H9 (cell line): ENCODE results near the gene CYBRD1. TPM values are rescaled to one million over a fixed set of nuclear protein-coding genes. Genes with fewer than 3 reads are reported as not detected.

Experiments used
- DNase-seq: peaks from one replicate; pipeline ENCODE4 v3.0.0-alpha.2; 2017
- H2AFZ ChIP-seq: one replicate; pipeline ENCODE4 v1.6.1; 2013; ENCODE audit warnings: mild to moderate bottlenecking, low read length, control low read depth, moderate library complexity
- H2AK5ac ChIP-seq: 2 replicates; pipeline ENCODE4 v1.6.1; 2013; ENCODE audit warnings: low read length, control low read depth, mixed read lengths; ENCODE audit not compliant: insufficient read length
- H2BK120ac ChIP-seq: one replicate; pipeline ENCODE4 v1.6.1; 2013; ENCODE audit warnings: low read depth, mild to moderate bottlenecking, low read length, control low read depth, inconsistent platforms; ENCODE audit not compliant: poor library complexity, severe bottlenecking
- H2BK12ac ChIP-seq: 2 replicates; pipeline ENCODE4 v1.6.1; 2013; ENCODE audit warnings: low read length, control low read depth, mixed read lengths, low read depth; ENCODE audit not compliant: insufficient read length
- H2BK15ac ChIP-seq: 2 replicates; pipeline ENCODE4 v1.6.1; 2013; ENCODE audit warnings: low read depth, low read length, control low read depth
- H2BK20ac ChIP-seq: one replicate; pipeline ENCODE4 v1.6.1; 2013; ENCODE audit warnings: low read depth, mild to moderate bottlenecking, low read length, control low read depth, inconsistent platforms; ENCODE audit not compliant: poor library complexity, severe bottlenecking
- H2BK5ac ChIP-seq: 2 replicates; pipeline ENCODE4 v1.6.1; 2013; ENCODE audit warnings: low read length, control low read depth, mixed read lengths; ENCODE audit not compliant: insufficient read length
- H3K14ac ChIP-seq: 2 replicates; pipeline ENCODE4 v1.6.1; 2013; ENCODE audit warnings: low read length, control low read depth; ENCODE audit not compliant: insufficient read depth
- H3K18ac ChIP-seq: 2 replicates; pipeline ENCODE4 v1.6.1; 2013; ENCODE audit warnings: low read depth, mild to moderate bottlenecking, mixed read lengths, low read length, control low read depth; ENCODE audit not compliant: insufficient read length
- H3K23ac ChIP-seq: 2 replicates; pipeline ENCODE4 v1.6.1; 2013; ENCODE audit warnings: low read length, control low read depth, mixed read lengths, low read depth; ENCODE audit not compliant: insufficient read length
- H3K23me2 ChIP-seq: 2 replicates; pipeline ENCODE4 v1.6.1; 2013; ENCODE audit warnings: low read depth, mild to moderate bottlenecking, mixed read lengths, low read length, control low read depth; ENCODE audit not compliant: insufficient read length, poor library complexity, severe bottlenecking
- H3K27ac ChIP-seq: 2 replicates; pipeline ENCODE4 v1.5.1; 2013; ENCODE audit warnings: low read length, control low read depth, mixed read lengths, low read depth; ENCODE audit not compliant: insufficient read length
- H3K27me3 ChIP-seq: 2 replicates; pipeline ENCODE4 v1.6.1; 2013; ENCODE audit warnings: low read length, control low read depth, inconsistent platforms; ENCODE audit not compliant: insufficient read depth
- H3K4ac ChIP-seq: 2 replicates; pipeline ENCODE4 v1.6.1; 2013; ENCODE audit warnings: low read depth, mild to moderate bottlenecking, control low read depth, inconsistent platforms, low read length, moderate library complexity
- H3K4me1 ChIP-seq: 2 replicates; pipeline ENCODE4 v1.6.1; 2013; ENCODE audit warnings: low read length, control low read depth, inconsistent platforms; ENCODE audit not compliant: insufficient read depth
- H3K4me2 ChIP-seq: 2 replicates; pipeline ENCODE4 v1.6.1; 2013; ENCODE audit warnings: low read length, control low read depth, mixed read lengths; ENCODE audit not compliant: insufficient read length, insufficient read depth
- H3K56ac ChIP-seq: 2 replicates; pipeline ENCODE4 v1.6.1; 2013; ENCODE audit warnings: low read depth, mild to moderate bottlenecking, mixed read lengths, low read length, control low read depth; ENCODE audit not compliant: insufficient read length
- H3K79me1 ChIP-seq: 2 replicates; pipeline ENCODE4 v1.6.1; 2013; ENCODE audit warnings: low read depth, mild to moderate bottlenecking, moderate library complexity, low read length, control low read depth, inconsistent platforms; ENCODE audit not compliant: insufficient read depth, poor library complexity, severe bottlenecking
- H3K79me2 ChIP-seq: 2 replicates; pipeline ENCODE4 v1.6.1; 2013; ENCODE audit warnings: low read length, control low read depth, inconsistent platforms; ENCODE audit not compliant: insufficient read depth
- H3K9ac ChIP-seq: 2 replicates; pipeline ENCODE4 v1.6.1; 2013; ENCODE audit warnings: low read length, control low read depth, mixed read lengths; ENCODE audit not compliant: insufficient read length; ENCODE audit errors: extremely low read depth
- H3K9me3 ChIP-seq: one replicate; pipeline ENCODE4 v1.6.1; 2013; ENCODE audit warnings: low read depth, low read length, inconsistent platforms; ENCODE audit not compliant: control insufficient read depth
- H3T11ph ChIP-seq: one replicate; pipeline ENCODE4 v1.6.1; 2013; ENCODE audit warnings: mild to moderate bottlenecking, low read length, control low read depth, inconsistent platforms
- H4K20me1 ChIP-seq: one replicate; pipeline ENCODE4 v1.6.1; 2013; ENCODE audit not compliant: control insufficient read depth, insufficient read length, insufficient read depth
- H4K5ac ChIP-seq: 2 replicates; pipeline ENCODE4 v1.6.1; 2013; ENCODE audit warnings: low read depth, mild to moderate bottlenecking, mixed read lengths, low read length, control low read depth; ENCODE audit not compliant: insufficient read length
- H4K8ac ChIP-seq: replicated peaks from 2 replicates; pipeline ENCODE4 v1.6.1; 2013; ENCODE audit warnings: low read length, control low read depth, mixed read lengths, low read depth; ENCODE audit not compliant: insufficient read length
- H4K91ac ChIP-seq: 2 replicates; pipeline ENCODE4 v1.6.1; 2013; ENCODE audit warnings: low read depth, mild to moderate bottlenecking, moderate library complexity, mixed read lengths, low read length, control low read depth; ENCODE audit not compliant: insufficient read length
- H3K27ac Mint-ChIP-seq, 3 experiments: 2 replicates in 2 of 3; 3 replicates in 1 of 3; pipeline ENCODE4 v1.8.0; 2020 to 2021; ENCODE audit warnings: mixed read lengths in 3 of 3, mild to moderate bottlenecking in 1 of 3, moderate library complexity in 1 of 3
- H3K27me3 Mint-ChIP-seq: 2 replicates; pipeline ENCODE4 v1.8.0; 2021; ENCODE audit warnings: low read depth, mild to moderate bottlenecking, moderate library complexity, mixed read lengths
- H3K36me3 Mint-ChIP-seq, 3 experiments: 2 replicates in 2 of 3; 3 replicates in 1 of 3; pipeline ENCODE4 v1.8.0; 2020 to 2021; ENCODE audit warnings: low read depth in 3 of 3, mixed read lengths in 3 of 3; ENCODE audit not compliant: insufficient read depth in 1 of 3
- H3K4me1 Mint-ChIP-seq, 2 experiments: 2 replicates each; pipeline ENCODE4 v1.8.0; 2020; ENCODE audit warnings: mixed read lengths in 2 of 2
- H3K4me3 Mint-ChIP-seq, 2 experiments: 2 replicates in 1 of 2; 3 replicates in 1 of 2; pipeline ENCODE4 v1.8.0; 2020 to 2021; ENCODE audit warnings: mild to moderate bottlenecking in 2 of 2, mixed read lengths in 2 of 2, moderate library complexity in 1 of 2
- H3K9me3 Mint-ChIP-seq, 2 experiments: 2 replicates in 1 of 2; 3 replicates in 1 of 2; pipeline ENCODE4 v1.8.0; 2020; ENCODE audit warnings: mild to moderate bottlenecking in 2 of 2, mixed read lengths in 2 of 2, moderate library complexity in 1 of 2
- WGBS: extraction: QIAGEN DNeasy Blood & Tissue Kit; methylation state at CpG from one replicate; pipeline ENCODE4 v1.1.7; 2013; ENCODE audit warnings: missing lambda C conversion rate, low lambda C conversion rate, mixed read lengths; ENCODE audit not compliant: insufficient read length; ENCODE audit errors: extremely low coverage; 5-methylcytosine and 5-hydroxymethylcytosine counted together
- total RNA-seq: library from RNA; stranded (reverse); gene quantifications from 2 replicates; pipeline ENCODE4 v1.2.1, GENCODE V29; 2021
- TF ChIP-seq, protein P1 (sequence below): fragments of 200-600 bp; sonication (generic); conservative IDR thresholded peaks from 3 replicates; pipeline ENCODE4 v1.8.0; 2021; ENCODE audit warnings: antibody characterized with exemption, mild to moderate bottlenecking

Gene CYBRD1
- total RNA-seq, 1 experiment from 2014 or later: 3.6 TPM

GRCh38 chr2:171475979-171476378, 46.3 kb upstream of the CYBRD1 start:
- no peak overlapping the region for H3K27ac ChIP-seq
- no peaks in the 10 kb centered on the region for H4K20me1 ChIP-seq
- H2BK120ac ChIP-seq: no peak overlapping the region
- WGBS: no CpG with 5 or more reads among the region's 1 CpG
- peaks cover 0 to 2% of the 10 kb centered on the region in 2 experiments; a peak in 1 of 4 replicates for H3K4me1 Mint-ChIP-seq
- no peak for DNase-seq
- H3K27me3 ChIP-seq: no peaks in the 10 kb centered on the region
- H4K8ac ChIP-seq: no peak overlapping the region
- H2AFZ ChIP-seq: no peak overlapping the region
- H3K36me3 Mint-ChIP-seq: peaks cover 5 to 42% (median 33%) of the 10 kb centered on the region in 3 experiments; a peak in 6 of 7 replicates
- H3K23me2 ChIP-seq: no peaks in the 10 kb centered on the region
- H3K79me2 ChIP-seq: no peaks in the 10 kb centered on the region
- H2BK12ac ChIP-seq: no peak overlapping the region
- H3K4me2 ChIP-seq: no peak overlapping the region
- no peak overlapping the region for H4K91ac ChIP-seq
- no peak overlapping the region for H3K4me3 Mint-ChIP-seq
- no peak overlapping the region for H2BK20ac ChIP-seq
- no peak overlapping the region for H2AK5ac ChIP-seq
- no peak overlapping the region for H2BK5ac ChIP-seq
- H4K5ac ChIP-seq: no peak overlapping the region
- no peak overlapping the region for H3K18ac ChIP-seq
- H3K56ac ChIP-seq: no peak overlapping the region
- H3K4me1 ChIP-seq: no peaks in the 10 kb centered on the region
- H3K23ac ChIP-seq: no peak overlapping the region
- H3K27ac Mint-ChIP-seq: no peak overlapping the region
- H3K79me1 ChIP-seq: no peaks in the 10 kb centered on the region
- H3K9ac ChIP-seq: no peak overlapping the region
- TF ChIP-seq, protein P1, sequence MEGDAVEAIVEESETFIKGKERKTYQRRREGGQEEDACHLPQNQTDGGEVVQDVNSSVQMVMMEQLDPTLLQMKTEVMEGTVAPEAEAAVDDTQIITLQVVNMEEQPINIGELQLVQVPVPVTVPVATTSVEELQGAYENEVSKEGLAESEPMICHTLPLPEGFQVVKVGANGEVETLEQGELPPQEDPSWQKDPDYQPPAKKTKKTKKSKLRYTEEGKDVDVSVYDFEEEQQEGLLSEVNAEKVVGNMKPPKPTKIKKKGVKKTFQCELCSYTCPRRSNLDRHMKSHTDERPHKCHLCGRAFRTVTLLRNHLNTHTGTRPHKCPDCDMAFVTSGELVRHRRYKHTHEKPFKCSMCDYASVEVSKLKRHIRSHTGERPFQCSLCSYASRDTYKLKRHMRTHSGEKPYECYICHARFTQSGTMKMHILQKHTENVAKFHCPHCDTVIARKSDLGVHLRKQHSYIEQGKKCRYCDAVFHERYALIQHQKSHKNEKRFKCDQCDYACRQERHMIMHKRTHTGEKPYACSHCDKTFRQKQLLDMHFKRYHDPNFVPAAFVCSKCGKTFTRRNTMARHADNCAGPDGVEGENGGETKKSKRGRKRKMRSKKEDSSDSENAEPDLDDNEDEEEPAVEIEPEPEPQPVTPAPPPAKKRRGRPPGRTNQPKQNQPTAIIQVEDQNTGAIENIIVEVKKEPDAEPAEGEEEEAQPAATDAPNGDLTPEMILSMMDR: no peak
- H2BK15ac ChIP-seq: no peak overlapping the region
- no peaks in the 10 kb centered on the region for H3K27me3 Mint-ChIP-seq
- no peaks in the 10 kb centered on the region for H3K9me3 Mint-ChIP-seq
- H3K4ac ChIP-seq: no peak overlapping the region
- H3K9me3 ChIP-seq: no peaks in the 10 kb centered on the region
- no peak overlapping the region for H3T11ph ChIP-seq
- H3K14ac ChIP-seq: no peak overlapping the region
